HG02884 (cell line): ENCODE measurements around the gene TMC2.

Experiments
- ATAC-seq: cut with Tn5 transposase; IDR thresholded peaks from one replicate; pipeline ENCODE4 v1.9.1; 2021; ENCODE audit warnings: mild to moderate bottlenecking, moderate library complexity; ENCODE audit not compliant: unreplicated experiment

Gene TMC2

GRCh38 chr20:2576317-2576727, 39.9 kb downstream of the TMC2 start:
- ATAC-seq: no peak

GRCh38 chr20:2578475-2579192, 42.3 kb downstream of the TMC2 start:
- no peak for ATAC-seq

- ATAC-seq: no peak
Observed at GRCh38 chr20:2585811-2586210, 49.4 kb downstream of the TMC2 start.

GRCh38 chr20:2593756-2594155, 57.4 kb downstream of the TMC2 start:
- no peak for ATAC-seq

- ATAC-seq: no peak
Observed at GRCh38 chr20:2595076-2595475, 58.7 kb downstream of the TMC2 start.

- ATAC-seq: no peak
Observed at GRCh38 chr20:2596673-2597279, 60.4 kb downstream of the TMC2 start.

- no peak for ATAC-seq
Observed at GRCh38 chr20:2599288-2600006, 63.1 kb downstream of the TMC2 start.

GRCh38 chr20:2602046-2602735, 65.8 kb downstream of the TMC2 start:
- ATAC-seq: no peak

GRCh38 chr20:2602746-2603145, 66.4 kb downstream of the TMC2 start:
- no peak for ATAC-seq

- ATAC-seq: no peak
Observed at GRCh38 chr20:2603816-2604505, 67.6 kb downstream of the TMC2 start.

- ATAC-seq: no peak
Observed at GRCh38 chr20:2604506-2604835, 68.1 kb downstream of the TMC2 start.

GRCh38 chr20:2606507-2607006, 70.2 kb downstream of the TMC2 start:
- ATAC-seq: no peak

GRCh38 chr20:2610326-2610725, 74.0 kb downstream of the TMC2 start:
- ATAC-seq: no peak

GRCh38 chr20:2610941-2611720, 74.8 kb downstream of the TMC2 start:
- no peak for ATAC-seq

GRCh38 chr20:2612073-2612472, 75.7 kb downstream of the TMC2 start:
- no peak for ATAC-seq

- no peak for ATAC-seq
Observed at GRCh38 chr20:2616634-2617033, 80.3 kb downstream of the TMC2 start.

- ATAC-seq: no peak
Observed at GRCh38 chr20:2617099-2617714, 80.8 kb downstream of the TMC2 start.

GRCh38 chr20:2618815-2619214, 82.4 kb downstream of the TMC2 start:
- ATAC-seq: no peak

GRCh38 chr20:2619337-2619736, 83.0 kb downstream of the TMC2 start:
- no peak for ATAC-seq
